Body of pancreas (tissue), 4 donors: ENCODE measurements around the gene ZNF536. TPM values are rescaled to one million over a fixed set of nuclear protein-coding genes. Genes with fewer than 3 reads are reported as not detected.

Experiments used
- ATAC-seq: fragments of 150-250 bp; one replicate; pipeline ENCODE4 v1.9.1; 2016
- DNase-seq, 4 donors: peaks; one replicate each; pipeline ENCODE4 v3.0.0-alpha.2; 2019
- H3K27ac ChIP-seq, 4 donors: fragments of 200-600 bp; sonication (generic); 1 replicate in 3 of 4; 2 replicates in 1 of 4; pipeline versions ENCODE4 v1.5.1 to v1.6.1; 2016 to 2019; ENCODE audit warnings: mild to moderate bottlenecking in 1 of 4, mixed read lengths in 1 of 4, moderate library complexity in 1 of 4
- H3K27me3 ChIP-seq, 2 donors: fragments of 200-600 bp; sonication (generic); one replicate each; pipeline ENCODE4 v1.6.0; 2016; ENCODE audit warnings: mild to moderate bottlenecking in 1 of 2
- H3K36me3 ChIP-seq, 2 donors: fragments of 200-600 bp; sonication (generic); replicated peaks in 1 of 2; 2 replicates each; pipeline ENCODE4 v1.5.1; 2016; ENCODE audit warnings: low read depth in 2 of 2; ENCODE audit not compliant: insufficient read depth in 1 of 2
- H3K4me1 ChIP-seq: fragments of 200-600 bp; sonication (generic); one replicate; pipeline ENCODE4 v1.6.0; 2016
- H3K4me3 ChIP-seq, 2 donors: fragments of 200-600 bp; sonication (generic); 1 replicate in 1 of 2; 2 replicates in 1 of 2; pipeline ENCODE4 v1.5.1; 2016 to 2019
- H3K9me3 ChIP-seq, 3 donors: fragments of 200-600 bp; sonication (generic); 1 replicate in 2 of 3; 2 replicates in 1 of 3; pipeline ENCODE4 v1.5.1; 2016
- POLR2A ChIP-seq, 3 donors: fragments of 450-650 bp; IDR thresholded peaks; one replicate each; pipeline ENCODE4 v1.6.1; 2016; ENCODE audit warnings: antibody characterized with exemption in 3 of 3, mild to moderate bottlenecking in 2 of 3
- WGBS, 2 donors: methylation state at CpG; one replicate each; pipeline ENCODE4 v1.1.5; 2017; 5-methylcytosine and 5-hydroxymethylcytosine counted together
- intact Hi-C: fragments of 100-400 bp; cut with DNase I; formaldehyde crosslinking; loops from one replicate; pipeline ENCODE4 v1.15.1; 2023
- total RNA-seq, 2 donors: library from RNA; depleted of rRNA; stranded (reverse); fragments of >200 nt; gene quantifications; one replicate each; pipeline ENCODE4 v1.1.0, GENCODE V29; 2016
- TF ChIP-seq, protein P1 (sequence below), 7 experiments: fragments of 450-650 bp in 4 of 7; fragments of 200-600 bp in 3 of 7; sonication (generic) in 3 of 7; IDR thresholded peaks; one replicate each; pipeline ENCODE4 v1.5.1; 2016 to 2019; ENCODE audit warnings: antibody characterized with exemption in 7 of 7

Gene ZNF536
- total RNA-seq, 2 donors from 2014 or later = not detected

DNA sequence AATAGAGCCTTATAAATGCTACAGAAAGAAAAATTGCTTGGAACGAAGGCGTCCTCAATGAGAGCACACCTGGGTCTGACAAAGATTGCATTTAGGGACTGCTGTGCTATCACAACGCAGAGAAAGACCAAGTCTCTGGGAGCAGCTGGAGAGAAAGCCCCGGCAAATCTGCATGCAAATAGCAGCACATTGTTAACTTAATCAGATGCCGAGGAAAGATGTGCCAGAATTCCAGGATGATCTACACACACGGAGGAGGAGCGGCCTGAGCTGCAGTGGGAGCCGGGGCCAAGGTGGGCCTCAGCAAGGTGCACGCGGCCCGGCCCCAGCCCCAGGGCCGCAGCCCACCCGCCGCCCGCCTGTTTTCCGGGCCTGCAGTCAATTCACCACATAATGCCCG lies 1.4 kb downstream of the ZNF536 start:
- Histone ChIP-seq H3K27me3 (peaks cover 0 to 7% of the 10 kb centered on the region in 2 donors), H3K27ac (no peak overlapping the region), H3K9me3 (no peaks in the 10 kb centered on the region), H3K4me1 (no peaks in the 10 kb centered on the region), H3K4me3 (no peak overlapping the region), H3K36me3 (no peaks in the 10 kb centered on the region)
- intact Hi-C loops = no loop called here
- no peak for ATAC-seq
- WGBS, 2 donors = 45 to 61% methylated on average over 17 of the region's 17 CpGs
- TF ChIP-seq, protein P1, sequence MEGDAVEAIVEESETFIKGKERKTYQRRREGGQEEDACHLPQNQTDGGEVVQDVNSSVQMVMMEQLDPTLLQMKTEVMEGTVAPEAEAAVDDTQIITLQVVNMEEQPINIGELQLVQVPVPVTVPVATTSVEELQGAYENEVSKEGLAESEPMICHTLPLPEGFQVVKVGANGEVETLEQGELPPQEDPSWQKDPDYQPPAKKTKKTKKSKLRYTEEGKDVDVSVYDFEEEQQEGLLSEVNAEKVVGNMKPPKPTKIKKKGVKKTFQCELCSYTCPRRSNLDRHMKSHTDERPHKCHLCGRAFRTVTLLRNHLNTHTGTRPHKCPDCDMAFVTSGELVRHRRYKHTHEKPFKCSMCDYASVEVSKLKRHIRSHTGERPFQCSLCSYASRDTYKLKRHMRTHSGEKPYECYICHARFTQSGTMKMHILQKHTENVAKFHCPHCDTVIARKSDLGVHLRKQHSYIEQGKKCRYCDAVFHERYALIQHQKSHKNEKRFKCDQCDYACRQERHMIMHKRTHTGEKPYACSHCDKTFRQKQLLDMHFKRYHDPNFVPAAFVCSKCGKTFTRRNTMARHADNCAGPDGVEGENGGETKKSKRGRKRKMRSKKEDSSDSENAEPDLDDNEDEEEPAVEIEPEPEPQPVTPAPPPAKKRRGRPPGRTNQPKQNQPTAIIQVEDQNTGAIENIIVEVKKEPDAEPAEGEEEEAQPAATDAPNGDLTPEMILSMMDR (IDR thresholded peaks at IDR 0.05) = no peak
- TF ChIP-seq POLR2A (IDR thresholded peaks at IDR 0.05) = no peak
- DNase-seq = no peak

DNA sequence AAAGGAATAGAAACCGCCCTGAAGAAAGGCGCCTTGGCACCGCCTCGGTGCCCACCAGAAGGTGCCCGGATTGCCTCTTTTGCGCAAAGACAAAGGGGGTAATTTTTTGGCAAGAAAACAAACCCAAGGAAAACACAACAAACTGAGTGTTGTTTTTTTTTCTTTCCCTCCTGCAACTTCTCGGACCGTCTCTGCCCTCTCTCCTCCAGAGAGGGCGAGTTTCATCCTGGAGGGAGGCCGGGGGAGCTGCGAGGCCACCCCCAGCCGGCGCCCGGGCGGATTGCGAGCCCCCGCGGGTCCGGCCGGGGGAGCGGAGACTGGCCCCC lies 2.3 kb downstream of the ZNF536 start:
- no peak for ATAC-seq
- 6 to 20% methylated on average over 13 to 21 of the region's 21 CpGs for WGBS, 2 donors
- DNase-seq = no peak

DNA sequence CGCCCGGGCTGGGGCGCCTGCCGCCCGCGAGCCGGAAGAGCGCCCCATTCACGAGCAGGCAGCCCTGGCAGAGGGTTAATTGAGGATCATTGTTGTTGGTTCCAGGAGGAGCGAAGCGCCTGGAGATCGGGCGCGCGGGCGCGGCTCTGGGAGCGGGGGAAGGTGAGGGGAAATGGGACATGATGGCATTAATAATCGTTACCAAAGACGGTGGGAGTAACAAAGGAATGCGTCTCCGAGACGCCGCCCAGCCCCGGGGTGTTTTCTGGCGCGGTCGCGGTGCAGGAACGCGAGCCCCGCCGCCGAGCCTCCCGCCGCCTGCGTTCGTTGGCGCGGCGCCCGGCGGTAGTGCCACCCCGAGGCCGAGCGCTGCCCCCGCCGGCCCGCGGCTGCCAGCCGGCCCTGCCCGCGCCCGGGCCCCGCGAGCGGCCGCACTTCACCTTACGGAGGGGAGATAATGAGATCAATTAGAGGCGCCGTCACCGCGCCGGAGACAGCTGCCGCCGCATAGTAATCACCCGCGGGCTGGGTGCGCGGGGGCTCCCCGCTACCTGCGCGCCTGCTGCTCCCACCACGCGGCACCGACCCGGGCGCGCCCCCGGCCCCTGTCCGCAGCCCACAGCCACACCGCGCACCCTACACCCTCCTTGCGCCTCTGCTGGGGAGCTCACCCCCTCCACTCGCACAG lies 2.8 kb downstream of the ZNF536 start:
- intact Hi-C loops = no loop called here
- Histone ChIP-seq H3K4me3 (no peak overlapping the region), H3K27me3 (peaks cover 0 to 7% of the 10 kb centered on the region in 2 donors), H3K4me1 (no peaks in the 10 kb centered on the region), H3K9me3 (no peaks in the 10 kb centered on the region), H3K36me3 (no peaks in the 10 kb centered on the region), H3K27ac (no peak overlapping the region)
- ATAC-seq (no peak), DNase-seq (no peak)
- no peak for TF ChIP-seq POLR2A (IDR thresholded peaks at IDR 0.05)
- TF ChIP-seq, protein P1 (IDR thresholded peaks at IDR 0.05) = no peak
- 1 to 3% methylated on average over 25 to 84 of the region's 85 CpGs for WGBS, 2 donors

More for the DNA sequence above, 2.3 kb downstream of the ZNF536 start:
- H3K27me3 ChIP-seq = peaks cover 0 to 7% of the 10 kb centered on the region in 2 donors
- no peak overlapping the region for H3K27ac ChIP-seq
- no peaks in the 10 kb centered on the region for H3K36me3 ChIP-seq
- no peak overlapping the region for H3K4me3 ChIP-seq
- H3K9me3 ChIP-seq = no peaks in the 10 kb centered on the region
- intact Hi-C loops = no loop called here
- TF ChIP-seq, protein P1 (IDR thresholded peaks at IDR 0.05) = no peak
- TF ChIP-seq POLR2A (IDR thresholded peaks at IDR 0.05) = no peak
- no peaks in the 10 kb centered on the region for H3K4me1 ChIP-seq

DNA sequence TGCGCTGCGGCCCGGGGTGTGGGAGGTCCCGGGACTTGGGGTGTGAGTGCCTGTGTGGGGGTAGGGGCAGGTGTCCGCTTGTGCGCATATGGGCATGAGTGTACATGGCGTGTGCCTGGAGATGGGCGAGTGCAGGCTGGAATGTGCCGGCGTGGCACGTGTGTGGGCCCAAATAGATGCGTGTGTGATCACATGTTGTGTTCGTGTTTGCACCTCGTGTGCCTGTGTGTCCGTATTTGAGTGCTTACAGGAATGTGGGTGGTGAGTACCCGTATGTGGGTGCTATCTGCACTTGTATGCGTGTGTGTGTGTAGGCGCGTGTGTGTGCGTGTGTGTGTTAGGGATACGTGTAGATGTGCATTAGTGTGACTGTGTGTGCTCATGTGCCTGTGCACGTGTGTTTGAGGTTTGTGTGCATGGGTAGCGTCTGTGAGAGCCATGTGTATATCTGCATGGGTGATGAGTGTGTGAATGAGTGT lies 3.4 kb downstream of the ZNF536 start:
- Histone ChIP-seq H3K4me3 (no peak overlapping the region), H3K27ac (no peak overlapping the region), H3K4me1 (no peaks in the 10 kb centered on the region), H3K36me3 (no peaks in the 10 kb centered on the region), H3K9me3 (no peaks in the 10 kb centered on the region), H3K27me3 (peaks cover 0 to 7% of the 10 kb centered on the region in 2 donors)
- DNase-seq (no peak), ATAC-seq (no peak)
- intact Hi-C loops = no loop called here
- WGBS, 2 donors = 53 to 62% methylated on average over 18 to 21 of the region's 23 CpGs
- TF ChIP-seq POLR2A (IDR thresholded peaks at IDR 0.05) = no peak
- TF ChIP-seq, protein P1 (IDR thresholded peaks at IDR 0.05) = no peak

DNA sequence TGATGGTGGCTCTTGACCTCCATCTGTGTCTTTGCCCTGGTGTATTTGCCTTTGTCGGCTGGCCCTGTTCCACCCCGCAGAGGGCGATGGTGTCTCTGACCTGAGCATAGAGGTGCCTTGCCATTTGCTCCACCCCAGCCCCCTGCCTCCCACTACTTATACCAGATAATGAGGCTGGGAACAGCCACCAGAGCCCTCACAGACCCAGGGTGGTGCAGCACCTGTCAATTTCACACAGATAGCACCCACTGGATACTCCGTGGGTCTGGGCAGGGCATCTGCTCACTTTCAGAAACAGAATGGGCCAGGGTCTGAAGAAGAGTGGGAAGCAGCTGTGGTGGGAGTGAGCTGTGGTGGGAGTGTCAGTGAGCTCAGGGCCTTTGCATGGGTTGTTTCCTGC lies 4.1 kb downstream of the ZNF536 start:
- Histone ChIP-seq H3K4me1 (no peaks in the 10 kb centered on the region), H3K27ac (no peak overlapping the region), H3K36me3 (no peaks in the 10 kb centered on the region), H3K27me3 (peaks cover 0 to 7% of the 10 kb centered on the region in 2 donors), H3K4me3 (no peak overlapping the region), H3K9me3 (no peaks in the 10 kb centered on the region)
- 27 to 47% methylated on average over 3 to 4 of the region's 4 CpGs for WGBS, 2 donors
- intact Hi-C loops = no loop called here
- TF ChIP-seq, protein P1 (IDR thresholded peaks at IDR 0.05) = no peak
- TF ChIP-seq POLR2A (IDR thresholded peaks at IDR 0.05) = no peak
- DNase-seq (no peak), ATAC-seq (no peak)
